ENCODE data around the gene HELT.
"Not testable (repeated sequence)": the region's sequence is repeated elsewhere in the genome, so short reads cannot be mapped to it uniquely, and the experiment has no call there.

HELT gene

GRCh38 chr4:185036019-185036418 is 17.7 kb downstream of the HELT start:
- DNase-seq (ENCODE audit: low read depth) = no peak

- no peak for DNase-seq (ENCODE audit: low read depth)
Observed at GRCh38 chr4:185036842-185037241, 18.6 kb downstream of the HELT start.

DNA sequence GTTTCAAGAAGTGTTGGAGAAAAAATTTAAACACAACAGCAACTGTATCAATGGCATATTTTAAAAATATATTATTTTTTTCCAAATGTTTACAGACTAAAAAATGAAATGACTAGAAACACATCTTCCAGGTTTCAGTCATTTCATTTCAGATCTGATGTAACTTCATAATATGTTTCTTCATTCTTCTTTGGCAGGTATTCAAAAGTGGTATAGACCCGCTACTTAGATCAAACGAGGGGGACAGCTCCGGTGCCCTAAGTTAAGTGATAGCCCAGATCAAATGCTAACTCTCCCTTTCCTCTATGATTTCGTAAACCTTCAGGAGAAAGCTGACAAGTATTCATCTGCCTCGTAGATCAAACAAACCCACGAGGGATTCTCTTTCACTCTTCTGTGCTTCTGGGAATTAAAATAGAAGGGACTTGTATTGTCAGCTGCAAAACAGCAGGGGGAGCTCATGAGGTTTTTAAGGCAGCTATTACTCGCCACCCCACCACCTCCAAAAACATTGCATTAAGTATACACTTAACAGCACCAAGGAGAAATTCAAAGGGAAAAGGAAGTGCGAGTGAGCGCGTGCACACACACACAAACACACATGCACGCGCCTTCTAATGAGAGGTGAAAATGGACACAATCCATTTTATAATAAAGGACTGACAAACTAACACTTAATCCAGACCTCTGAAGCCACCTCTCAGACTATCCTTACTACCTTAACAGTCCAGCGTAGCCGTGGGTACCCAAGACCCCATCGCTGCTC is 21.4 kb downstream of the HELT start:
- DNase-seq (ENCODE audit: low read depth) = no peak

- DNase-seq (ENCODE audit: low read depth) = no peak
Observed at GRCh38 chr4:185040523-185040922, 22.2 kb downstream of the HELT start.

DNA sequence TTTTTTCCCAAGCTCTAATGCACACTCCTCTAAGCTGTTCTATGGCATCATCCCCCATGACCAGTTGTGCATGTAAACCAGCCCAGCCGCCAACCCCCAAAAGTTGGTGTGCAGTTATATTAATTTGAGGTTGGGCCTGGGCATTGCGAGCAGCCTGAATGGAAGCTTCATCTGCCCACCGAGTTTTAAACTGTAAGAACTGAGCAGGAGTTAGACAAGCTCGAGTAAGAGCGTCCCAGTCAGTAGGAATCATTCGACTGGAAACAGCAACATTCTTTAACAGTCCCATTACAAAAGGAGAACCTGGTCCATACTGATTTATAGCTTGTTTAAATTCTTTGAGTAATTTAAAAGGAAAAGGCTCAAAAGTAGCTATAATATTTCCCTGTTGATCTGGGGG is 32.0 kb downstream of the HELT start:
- not testable (repeated sequence) for DNase-seq (ENCODE audit: low read depth)

DNA sequence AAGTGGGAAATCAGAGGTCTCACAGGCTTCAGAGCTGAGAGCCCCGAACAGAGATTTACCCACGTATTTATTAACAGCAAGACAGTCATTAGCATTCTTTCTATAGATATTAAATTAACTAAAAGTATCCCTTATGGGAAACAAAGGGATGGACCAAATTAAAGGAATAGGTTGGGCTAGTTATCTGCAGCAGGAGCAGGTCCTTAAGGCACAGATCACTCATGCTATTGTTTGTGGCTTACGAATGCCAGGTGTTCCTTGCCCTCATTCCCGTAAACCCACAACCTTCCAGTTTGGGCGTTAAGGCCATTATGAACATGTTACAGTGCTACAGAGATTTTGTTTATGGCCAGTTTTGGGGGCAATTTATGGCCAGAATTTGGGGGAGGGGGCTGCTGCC is 33.0 kb downstream of the HELT start:
- DNase-seq (ENCODE audit: low read depth) = not testable (repeated sequence)

DNA sequence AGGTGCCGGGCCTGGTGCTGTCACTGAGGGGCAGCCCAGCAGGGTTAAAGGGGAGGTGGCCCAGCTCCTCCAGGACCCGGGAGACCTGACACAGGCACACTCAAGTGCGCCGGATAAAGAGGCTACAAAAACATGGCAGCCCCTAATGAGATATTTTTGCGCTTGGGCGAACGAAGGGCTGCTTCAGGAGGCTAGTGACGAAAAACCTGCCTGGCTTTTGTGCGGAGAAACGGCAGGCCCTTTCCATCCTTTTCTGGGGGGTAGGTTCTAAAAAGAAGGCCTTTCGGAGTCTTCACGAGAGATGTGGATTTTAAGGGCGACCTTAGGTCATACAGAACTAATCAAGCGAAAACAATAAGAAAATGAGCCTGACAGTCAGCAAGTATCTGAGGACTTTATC is 35.5 kb downstream of the HELT start:
- no peak for DNase-seq (ENCODE audit: low read depth)

DNA sequence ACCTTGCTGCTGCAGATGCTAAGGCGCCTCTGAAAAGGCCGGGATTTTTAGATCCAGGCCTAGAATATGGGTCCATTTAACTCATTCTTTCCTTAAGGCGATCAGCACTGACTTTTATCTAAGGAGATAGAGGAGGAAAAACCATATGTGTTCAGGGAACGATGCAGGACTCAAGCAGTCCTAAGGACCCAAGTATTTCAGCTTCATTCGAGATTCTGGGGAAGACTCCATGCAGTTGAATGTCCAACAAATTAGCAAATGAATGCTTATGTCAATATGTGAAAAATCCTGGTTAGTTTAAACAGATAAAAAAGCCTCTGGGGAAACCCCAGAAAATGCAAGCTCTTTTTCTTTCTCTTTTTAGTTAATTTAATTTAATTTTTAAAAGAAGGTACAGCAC is 36.0 kb downstream of the HELT start:
- DNase-seq (ENCODE audit: low read depth) = no peak

DNA sequence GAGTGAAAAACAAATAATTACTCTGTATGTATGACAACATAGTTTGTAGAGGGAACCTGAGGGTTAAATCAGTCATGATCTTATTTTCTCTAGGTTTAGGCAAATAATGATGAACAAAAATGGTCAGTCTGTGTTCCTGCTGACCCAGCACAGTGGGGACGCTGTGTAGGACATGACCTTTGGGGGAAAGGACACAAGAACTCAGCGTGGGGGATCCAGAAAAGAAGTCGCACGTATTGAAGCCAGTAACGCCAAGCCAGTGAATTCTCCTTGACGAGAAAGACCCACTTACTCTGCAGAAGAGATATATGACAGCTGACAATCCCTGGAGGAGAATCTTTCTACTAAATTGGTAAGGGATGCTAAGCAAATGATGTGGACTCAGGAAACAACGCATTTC is 36.6 kb downstream of the HELT start:
- no peak for DNase-seq (ENCODE audit: low read depth)

DNA sequence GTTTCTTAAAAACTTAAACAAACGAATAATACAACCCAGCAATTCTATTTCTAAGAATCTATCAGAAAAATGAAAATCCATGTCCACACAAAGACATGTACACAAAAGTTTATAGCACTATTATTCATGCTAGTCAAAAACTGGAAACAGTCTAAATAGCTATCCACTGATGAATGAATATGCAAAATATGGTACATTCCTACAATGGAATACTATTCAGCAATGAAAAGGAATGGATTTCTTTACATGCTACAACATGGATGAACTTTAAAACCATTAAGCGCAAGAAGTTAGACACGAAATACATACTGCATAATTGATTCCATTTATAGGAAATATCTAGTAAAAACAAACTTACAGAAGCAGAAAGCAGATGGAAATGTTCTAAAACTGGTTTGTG is 43.3 kb downstream of the HELT start:
- no peak for DNase-seq (ENCODE audit: low read depth)

DNA sequence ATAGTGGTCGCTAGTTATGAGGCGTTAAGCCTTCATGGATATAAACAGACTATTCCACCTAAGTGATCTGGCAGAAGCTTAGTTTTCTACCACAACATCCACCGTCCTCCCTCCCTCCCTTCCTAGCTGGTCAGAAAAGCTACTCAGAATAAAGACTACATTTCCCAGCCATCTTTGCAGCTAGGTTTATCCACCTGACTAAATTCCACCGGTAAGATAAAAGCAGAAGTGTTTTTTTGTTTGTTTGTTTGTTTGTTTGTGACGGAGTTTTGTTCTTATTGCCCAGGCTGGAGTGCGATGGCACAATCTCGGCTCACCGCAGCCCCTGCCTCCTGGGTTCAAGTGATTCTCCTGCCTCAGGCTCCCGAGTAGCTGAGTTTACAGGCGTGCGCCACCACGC is 44.3 kb downstream of the HELT start:
- no peak for DNase-seq (ENCODE audit: low read depth)

GRCh38 chr4:185066179-185066578 is 47.9 kb downstream of the HELT start:
- no peak for DNase-seq (ENCODE audit: low read depth)

- no peak for DNase-seq (ENCODE audit: low read depth)
Observed at GRCh38 chr4:185068837-185069236, 50.5 kb downstream of the HELT start.

Measured in T-helper 22 cell (primary cell).